Measurements from ENCODE around the gene S100A9.

S100A9 gene

DNA sequence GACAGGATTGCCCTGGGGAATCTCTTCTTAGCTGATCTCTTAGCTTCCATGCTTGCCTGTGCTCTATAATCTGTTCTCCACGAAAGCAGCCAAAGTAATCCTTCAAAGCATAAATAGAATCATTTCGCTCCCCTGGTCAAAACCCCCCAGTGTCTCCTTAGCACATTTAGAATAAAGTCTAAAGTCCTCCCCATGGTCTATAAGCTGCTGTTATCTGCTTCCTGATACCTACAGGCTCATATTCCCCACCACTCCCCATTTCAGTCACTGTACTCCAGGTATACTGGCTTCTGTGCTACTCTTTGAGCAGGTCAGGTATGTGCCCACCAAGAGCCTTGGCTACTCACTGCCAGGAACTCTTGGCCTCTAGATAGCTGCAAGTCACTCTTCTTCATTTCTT lies 14.9 kb downstream of the S100A9 start:
- no peak overlapping the region for H3K4me3 ChIP-seq (ENCODE audit: low read depth, low read length)
- TF ChIP-seq, protein P1, sequence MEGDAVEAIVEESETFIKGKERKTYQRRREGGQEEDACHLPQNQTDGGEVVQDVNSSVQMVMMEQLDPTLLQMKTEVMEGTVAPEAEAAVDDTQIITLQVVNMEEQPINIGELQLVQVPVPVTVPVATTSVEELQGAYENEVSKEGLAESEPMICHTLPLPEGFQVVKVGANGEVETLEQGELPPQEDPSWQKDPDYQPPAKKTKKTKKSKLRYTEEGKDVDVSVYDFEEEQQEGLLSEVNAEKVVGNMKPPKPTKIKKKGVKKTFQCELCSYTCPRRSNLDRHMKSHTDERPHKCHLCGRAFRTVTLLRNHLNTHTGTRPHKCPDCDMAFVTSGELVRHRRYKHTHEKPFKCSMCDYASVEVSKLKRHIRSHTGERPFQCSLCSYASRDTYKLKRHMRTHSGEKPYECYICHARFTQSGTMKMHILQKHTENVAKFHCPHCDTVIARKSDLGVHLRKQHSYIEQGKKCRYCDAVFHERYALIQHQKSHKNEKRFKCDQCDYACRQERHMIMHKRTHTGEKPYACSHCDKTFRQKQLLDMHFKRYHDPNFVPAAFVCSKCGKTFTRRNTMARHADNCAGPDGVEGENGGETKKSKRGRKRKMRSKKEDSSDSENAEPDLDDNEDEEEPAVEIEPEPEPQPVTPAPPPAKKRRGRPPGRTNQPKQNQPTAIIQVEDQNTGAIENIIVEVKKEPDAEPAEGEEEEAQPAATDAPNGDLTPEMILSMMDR (IDR thresholded peaks at IDR 0.05; ENCODE audit: low read depth, low read length): no peak

DNA sequence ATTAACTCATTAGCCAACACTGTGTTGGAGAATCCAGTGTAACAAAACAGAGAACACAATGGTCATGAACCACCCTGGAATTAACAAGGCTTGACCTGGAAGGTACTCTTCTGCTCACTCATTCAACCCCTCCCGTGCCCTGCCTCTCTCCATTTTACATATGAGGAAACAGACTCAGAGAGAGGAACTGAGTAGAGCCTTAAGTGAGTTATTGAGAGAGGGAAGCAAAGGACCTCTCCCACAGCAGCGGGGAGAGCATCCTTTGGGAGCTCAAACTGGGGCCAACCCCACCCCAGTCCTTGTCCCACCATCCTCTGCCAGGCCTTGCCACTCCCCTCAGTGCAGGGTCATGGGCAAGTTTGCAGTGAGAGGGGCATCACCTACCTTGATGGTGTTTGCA lies 16.4 kb downstream of the S100A9 start:
- H3K4me3 ChIP-seq (ENCODE audit: low read depth, low read length): no peak overlapping the region
- TF ChIP-seq, protein P1 (IDR thresholded peaks at IDR 0.05; ENCODE audit: low read depth, low read length): no peak

DNA sequence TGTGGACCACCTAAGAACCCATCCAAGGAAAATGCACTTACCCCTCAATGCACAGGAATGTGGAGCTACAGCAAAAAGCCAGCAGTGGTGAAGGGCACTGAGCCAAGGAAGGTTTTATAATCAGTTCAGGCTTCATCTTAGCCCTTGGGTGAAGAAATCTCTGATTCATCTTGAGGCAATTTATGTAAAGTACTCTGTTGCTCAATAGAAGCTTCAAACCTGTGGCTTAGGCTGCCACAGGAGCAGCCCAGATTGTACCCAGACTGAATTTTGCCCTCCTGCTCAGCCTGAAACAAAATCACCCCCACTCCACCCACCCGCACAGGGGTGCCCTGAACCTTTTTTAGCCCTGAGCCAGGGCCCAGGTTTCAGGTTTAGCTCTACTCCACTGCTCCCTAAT lies 17.9 kb downstream of the S100A9 start, which contains the start of gene S100A12:
Gene S100A12, minus strand, starts transcription at position 111 of the 400 bp plus-strand sequence. CDS start 1,029 bp downstream, outside the sequence.
- no peak within 1 kb of the TSS for H3K4me3 ChIP-seq (ENCODE audit: low read depth, low read length)

GRCh38 chr1:153379591-153379990 lies 21.9 kb downstream of the S100A9 start:
- TF ChIP-seq, protein P1 (IDR thresholded peaks at IDR 0.05; ENCODE audit: low read depth, low read length): no peak
- no peak overlapping the region for H3K4me3 ChIP-seq (ENCODE audit: low read depth, low read length)

More for the DNA sequence above, 17.9 kb downstream of the S100A9 start, which contains the start of gene S100A12:
- TF ChIP-seq, protein P1 (IDR thresholded peaks at IDR 0.05; ENCODE audit: low read depth, low read length): no peak

- no peak overlapping the region for H3K4me3 ChIP-seq (ENCODE audit: low read depth, low read length)
- TF ChIP-seq, protein P1 (IDR thresholded peaks at IDR 0.05; ENCODE audit: low read depth, low read length): no peak
These were observed 23.1 kb downstream of the S100A9 start for GRCh38 chr1:153380711-153381110.

- TF ChIP-seq, protein P1 (IDR thresholded peaks at IDR 0.05; ENCODE audit: low read depth, low read length): no peak
- no peak overlapping the region for H3K4me3 ChIP-seq (ENCODE audit: low read depth, low read length)
These were observed 27.4 kb downstream of the S100A9 start for GRCh38 chr1:153384958-153385580.

DNA sequence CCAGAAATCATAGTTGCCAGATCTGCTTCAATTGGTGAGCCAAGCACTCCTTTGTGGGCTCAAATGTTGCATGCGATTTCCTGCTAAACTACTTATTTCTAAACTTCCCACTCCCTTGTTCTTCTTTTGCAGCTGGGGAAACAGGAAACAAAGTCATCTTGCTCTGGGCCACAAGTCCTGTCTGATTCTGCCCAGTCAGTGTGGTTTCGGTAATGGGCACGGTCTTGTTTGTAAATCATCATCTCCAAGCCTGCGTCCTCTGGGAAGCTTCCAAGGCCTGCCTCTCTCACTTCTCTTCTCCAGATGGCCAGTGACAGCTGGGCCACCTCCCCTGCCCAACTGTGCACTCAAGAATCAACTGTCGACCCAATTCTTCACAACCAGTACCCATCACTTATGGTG lies 28.8 kb downstream of the S100A9 start:
- no peak overlapping the region for H3K4me3 ChIP-seq (ENCODE audit: low read depth, low read length)

More for the DNA sequence above, 28.8 kb downstream of the S100A9 start:
- TF ChIP-seq, protein P1 (IDR thresholded peaks at IDR 0.05; ENCODE audit: low read depth, low read length): no peak
